HG02588 (cell line): Measurements from ENCODE around the gene ANO7.

Source experiments
- ATAC-seq: cut with Tn5 transposase; IDR thresholded peaks from one replicate; pipeline ENCODE4 v1.9.1; 2021; ENCODE audit warnings: mild to moderate bottlenecking, moderate library complexity; ENCODE audit not compliant: unreplicated experiment

The ANO7 gene

GRCh38 chr2:241207151-241207550 lies 18.7 kb downstream of the ANO7 start:
- no peak for ATAC-seq

DNA sequence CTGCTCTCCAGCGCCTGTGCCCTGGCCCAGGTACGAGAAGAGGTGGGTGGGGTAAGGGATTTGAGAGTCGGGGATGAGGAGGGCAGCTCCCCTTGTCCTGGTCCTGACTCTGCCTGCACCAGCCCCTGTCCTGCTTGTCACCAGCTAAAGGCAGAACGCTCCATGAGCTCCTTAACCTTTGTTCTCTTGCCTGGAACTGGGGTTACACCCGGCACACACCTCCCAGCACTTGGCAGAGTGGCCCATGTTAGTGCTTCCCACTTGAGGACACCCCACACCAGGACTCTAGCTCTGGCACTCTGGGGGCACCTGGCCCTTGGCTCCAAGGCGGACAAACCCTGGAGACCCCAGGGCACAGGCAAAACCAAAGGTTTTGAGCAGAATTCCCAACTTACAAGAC lies 19.2 kb downstream of the ANO7 start:
- ATAC-seq, result no peak

GRCh38 chr2:241208058-241208457 lies 19.6 kb downstream of the ANO7 start:
- ATAC-seq, result no peak

- no peak for ATAC-seq
Observed at GRCh38 chr2:241209271-241209670, 20.8 kb downstream of the ANO7 start.

- no peak for ATAC-seq
Observed at GRCh38 chr2:241211276-241211675, 22.8 kb downstream of the ANO7 start.

DNA sequence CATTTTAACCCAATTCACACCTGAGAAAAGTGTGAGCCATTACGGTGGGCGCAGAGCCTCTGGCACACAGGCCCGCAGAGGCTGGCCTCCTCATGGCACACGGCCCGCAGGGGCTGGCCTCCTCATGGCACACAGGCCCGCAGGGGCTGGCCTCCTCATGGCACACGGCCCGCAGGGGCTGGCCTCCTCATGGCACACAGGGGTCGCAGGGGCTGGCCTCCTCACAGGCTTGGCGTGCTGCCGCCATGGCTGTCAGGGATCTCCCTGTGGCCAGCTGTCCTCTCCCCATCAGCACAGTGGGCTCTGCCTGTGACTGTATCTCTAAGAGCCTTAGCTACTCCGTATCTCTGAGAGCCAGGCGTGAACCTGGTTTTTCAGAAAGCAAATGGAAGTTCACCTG lies 24.6 kb downstream of the ANO7 start:
- no peak for ATAC-seq

- no peak for ATAC-seq
Observed at GRCh38 chr2:241213567-241213966, 25.1 kb downstream of the ANO7 start.

DNA sequence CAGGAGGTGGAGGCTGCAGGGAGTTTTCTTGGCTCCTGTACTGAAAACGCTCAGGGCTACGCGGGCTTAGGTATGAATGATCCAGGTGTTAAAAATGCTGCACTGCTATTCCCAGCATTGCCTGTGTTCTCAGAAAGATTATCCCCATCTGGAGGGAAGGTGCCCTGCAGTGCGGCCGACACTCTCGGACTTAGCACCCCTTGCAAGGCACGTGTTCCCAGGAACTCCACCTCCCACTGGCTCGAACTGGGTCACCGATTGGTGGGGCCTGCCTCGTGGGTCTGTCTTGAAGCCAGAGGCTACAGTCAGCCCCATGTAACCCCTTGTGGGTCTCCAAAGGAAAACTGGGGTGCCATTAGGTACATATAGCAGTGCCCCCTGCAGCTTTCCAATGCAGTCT lies 25.7 kb downstream of the ANO7 start:
- no peak for ATAC-seq

DNA sequence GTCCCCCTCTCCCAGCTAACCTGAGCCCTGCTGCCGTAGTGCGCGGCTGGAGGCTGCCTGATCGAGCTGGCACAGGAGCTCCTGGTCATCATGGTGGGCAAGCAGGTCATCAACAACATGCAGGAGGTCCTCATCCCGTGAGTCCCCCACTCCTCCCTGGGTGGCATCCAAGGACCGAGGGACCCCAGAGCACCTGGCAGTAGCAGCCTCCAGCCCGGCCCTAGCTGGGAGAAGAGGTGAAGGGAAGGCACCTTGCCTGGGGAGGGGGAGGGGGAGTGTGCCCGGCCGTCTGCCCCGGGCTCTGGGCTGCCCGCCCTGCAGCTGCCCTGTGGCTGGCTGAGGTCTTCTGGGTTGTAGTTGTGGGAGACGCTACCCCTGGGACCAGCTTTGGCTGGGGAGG lies 26.3 kb downstream of the ANO7 start:
- ATAC-seq, result no peak

DNA sequence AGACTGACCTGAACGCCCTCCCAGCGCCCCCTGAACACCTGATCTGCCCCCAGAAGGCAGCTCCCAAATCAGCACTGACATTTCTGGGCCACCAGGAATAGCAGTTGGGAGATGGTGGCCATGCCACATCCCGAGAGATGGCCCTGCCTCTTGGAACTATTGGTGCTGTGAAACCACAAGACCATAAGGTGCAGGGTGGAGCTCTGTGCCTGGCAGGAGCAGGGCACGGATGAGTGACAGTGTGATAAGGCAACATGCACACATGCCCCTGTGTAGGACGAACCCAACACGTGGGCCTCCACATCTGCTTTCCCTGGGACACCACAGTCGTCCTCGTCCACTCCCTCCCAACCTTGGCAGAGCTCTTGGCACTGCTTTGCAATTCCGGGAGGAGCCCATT lies 26.9 kb downstream of the ANO7 start:
- no peak for ATAC-seq

DNA sequence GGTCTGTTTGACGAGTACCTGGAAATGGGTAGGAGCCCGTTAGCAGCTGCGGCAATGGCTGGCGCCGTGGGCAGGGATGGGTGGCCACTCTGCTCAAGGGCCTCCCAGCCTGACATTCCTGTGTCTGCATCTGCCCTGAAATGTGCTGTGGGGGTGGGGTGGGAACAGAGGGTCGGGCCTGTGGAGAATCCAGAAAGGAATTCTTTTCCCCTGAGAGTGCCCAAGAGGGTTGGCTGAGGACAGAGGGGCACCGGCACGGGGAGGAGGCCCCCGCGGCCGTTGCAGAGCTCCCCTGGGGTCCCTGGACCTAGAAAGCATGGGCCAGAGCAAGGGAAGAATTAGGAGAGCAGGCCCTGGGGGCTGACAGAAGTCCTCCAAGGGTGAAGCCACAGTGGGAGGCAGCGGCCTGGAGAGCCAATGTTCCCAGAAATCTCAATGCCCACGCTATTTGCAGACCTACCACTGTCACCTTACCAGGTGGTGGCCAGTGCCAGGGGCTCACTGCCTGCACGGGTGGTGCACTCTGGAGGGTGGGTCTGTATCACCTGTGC lies 27.8 kb downstream of the ANO7 start:
- no peak for ATAC-seq

DNA sequence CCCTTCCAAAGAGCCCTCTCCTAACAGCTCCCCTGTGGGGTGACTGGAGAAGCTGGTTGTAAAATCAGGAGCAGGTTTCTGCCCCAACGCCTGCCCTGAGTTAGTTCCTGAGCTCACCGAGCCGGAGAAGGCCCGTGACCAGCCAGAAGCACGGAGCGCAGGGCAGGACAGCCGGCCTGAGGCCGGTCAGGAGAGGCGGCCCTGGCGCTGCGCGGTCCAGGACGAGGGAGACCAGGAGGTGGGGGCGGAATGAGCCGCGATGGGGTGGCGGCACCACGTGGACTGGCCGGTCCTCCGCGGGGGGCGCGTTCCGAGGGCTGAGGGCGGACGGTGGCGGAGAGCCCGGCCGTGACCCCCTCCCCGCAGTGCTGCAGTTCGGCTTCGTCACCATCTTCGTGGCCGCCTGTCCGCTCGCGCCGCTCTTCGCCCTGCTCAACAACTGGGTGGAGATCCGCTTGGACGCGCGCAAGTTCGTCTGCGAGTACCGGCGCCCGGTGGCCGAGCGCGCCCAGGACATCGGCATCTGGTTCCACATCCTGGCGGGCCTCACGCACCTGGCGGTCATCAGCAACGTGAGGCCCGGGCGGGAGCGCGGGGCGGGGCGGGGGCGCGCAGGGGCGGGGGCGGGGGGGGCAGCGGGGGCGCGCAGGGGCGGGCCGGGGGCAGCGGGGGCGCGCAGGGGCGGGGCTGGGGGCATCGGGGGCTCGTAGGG lies 29.0 kb downstream of the ANO7 start:
- peak; percentile 45 for ATAC-seq

DNA sequence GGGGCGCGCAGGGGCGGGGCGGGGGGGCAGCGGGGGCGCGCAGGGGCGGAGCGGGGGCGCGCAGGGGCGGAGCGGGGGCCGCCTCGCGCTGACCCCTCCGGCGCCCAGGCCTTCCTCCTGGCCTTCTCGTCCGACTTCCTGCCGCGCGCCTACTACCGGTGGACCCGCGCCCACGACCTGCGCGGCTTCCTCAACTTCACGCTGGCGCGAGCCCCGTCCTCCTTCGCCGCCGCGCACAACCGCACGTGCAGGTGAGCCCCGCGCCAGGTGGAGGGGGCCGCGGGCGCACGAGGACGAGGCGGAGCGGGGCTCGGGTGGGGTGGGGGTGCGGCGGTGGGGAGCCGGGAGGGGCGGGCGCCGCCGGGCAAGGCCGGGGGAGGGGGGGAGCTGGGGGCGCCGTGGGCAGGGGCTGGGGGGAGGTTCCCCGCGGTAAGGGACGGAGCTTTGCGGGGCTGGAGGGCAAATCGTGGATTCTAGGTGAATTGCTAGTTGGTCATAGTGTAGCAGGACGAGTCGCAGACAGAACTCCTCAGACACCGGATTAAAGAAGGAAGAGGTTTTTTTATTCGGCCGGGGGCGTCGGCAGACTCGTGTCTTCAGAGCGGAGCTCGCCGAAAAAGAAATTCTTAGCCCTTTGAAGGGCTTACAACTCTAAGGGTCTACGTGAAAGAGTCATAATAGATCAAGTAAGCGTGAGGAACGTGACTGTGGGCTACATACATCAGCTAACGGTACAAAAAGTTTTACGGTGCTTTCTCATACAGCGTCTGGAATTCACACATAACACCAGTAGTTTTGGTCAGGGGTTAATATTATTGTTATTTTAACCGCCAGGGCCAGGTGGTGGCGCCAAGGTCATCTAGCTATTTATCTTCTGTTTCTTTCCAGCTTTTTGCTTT lies 29.9 kb downstream of the ANO7 start:
- peak; percentile 43 for ATAC-seq

DNA sequence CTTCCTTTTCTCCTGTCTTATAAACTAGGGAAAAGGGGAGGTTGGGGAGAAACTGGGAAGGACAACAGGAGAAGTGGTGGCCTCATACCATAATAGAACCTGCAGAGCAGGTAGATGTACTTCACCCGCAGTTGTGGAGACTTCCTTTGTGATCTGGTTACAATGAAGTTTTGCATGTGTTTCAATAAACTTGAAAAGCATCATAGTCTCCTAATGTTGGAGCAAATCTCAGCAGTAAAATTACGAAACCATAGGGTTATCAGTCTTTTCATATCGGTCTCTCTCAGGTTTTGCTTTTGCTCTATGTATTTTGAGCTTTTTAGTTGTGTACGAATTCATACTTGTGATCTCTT lies 30.5 kb downstream of the ANO7 start:
- ATAC-seq, result no peak

DNA sequence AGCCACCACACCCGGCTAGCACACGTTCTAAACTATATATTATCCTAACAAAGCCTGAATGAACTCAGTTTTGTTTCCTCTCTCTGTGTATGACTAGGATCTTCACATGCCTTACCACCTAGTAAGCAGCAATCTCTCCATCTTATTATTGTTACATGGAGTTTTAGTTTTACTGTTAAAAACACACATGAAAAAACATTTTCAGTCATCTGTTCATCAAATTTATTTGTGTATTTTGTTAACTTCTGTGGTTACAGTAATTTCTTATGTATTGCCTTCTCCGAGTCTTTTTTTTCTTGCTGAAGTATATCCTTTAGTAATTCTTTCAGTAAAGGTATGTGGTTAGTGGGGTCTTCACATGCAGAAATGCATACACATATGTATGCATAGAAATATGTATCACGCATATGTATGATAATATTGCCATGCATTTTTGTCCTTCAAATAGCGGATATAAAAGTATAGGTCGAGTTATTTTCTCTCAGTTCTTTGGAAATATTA lies 31.4 kb downstream of the ANO7 start:
- no peak for ATAC-seq

GRCh38 chr2:241223211-241224017 lies 34.9 kb downstream of the ANO7 start:
- no peak for ATAC-seq

- ATAC-seq, result no peak
Observed at GRCh38 chr2:241224018-241224850, 35.8 kb downstream of the ANO7 start.

DNA sequence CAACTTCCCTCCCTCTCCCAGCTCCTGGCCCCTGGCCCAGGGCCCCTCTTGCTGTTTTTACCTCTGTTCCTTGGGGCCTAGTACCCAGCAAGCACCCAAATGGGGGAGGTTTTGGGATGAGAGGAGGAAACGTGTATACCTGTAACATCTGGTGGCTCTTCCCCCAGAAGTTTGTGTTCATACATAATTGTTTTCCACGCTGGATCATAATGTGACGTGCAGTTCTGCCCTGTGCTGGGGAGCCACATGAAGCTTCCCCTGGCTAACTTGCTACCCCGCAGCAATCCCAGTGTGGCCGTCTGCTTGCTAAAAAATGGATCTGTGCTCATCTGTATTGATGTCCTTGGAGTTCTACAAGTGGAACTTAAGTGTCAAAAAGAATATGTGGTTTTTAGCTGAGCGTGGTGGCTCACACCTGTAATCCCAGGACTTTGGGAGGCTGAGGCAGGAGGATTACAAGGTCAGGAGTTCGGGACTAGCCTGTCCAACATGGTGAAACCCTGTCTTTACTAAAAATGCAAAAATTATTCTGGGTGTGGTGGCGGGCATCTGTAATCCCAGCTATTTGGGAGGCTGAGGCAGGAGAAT lies 36.5 kb downstream of the ANO7 start:
- ATAC-seq, result no peak

DNA sequence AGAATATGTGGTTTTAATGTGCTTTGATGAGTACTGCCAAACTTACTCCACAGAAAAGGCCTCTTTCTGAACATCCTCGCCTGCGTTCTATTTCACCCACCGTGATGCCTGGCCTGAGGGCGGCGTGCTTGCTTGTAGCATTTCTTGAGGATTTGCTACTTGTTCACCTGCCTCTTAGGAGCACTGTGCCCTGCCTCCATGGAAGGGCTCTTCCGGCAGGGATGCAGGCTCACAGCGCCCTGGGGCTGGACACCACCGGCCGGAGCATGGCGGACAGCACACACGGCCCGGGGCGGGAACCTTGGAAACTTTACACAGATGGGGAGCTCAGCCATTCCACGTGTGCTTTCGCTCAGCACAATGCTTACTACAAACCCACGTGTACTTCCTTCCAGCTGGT lies 37.1 kb downstream of the ANO7 start:
- ATAC-seq, result no peak

GRCh38 chr2:241225983-241226382 lies 37.5 kb downstream of the ANO7 start:
- ATAC-seq, result no peak
